Left forelimb (tissue), 1 donor: ENCODE measurements around the gene ZSCAN12.

Experiments used
- DNase-seq: peaks from one replicate; pipeline ENCODE4 v3.0.0-alpha.2; 2018; ENCODE audit warnings: low spot score

Gene ZSCAN12

DNA sequence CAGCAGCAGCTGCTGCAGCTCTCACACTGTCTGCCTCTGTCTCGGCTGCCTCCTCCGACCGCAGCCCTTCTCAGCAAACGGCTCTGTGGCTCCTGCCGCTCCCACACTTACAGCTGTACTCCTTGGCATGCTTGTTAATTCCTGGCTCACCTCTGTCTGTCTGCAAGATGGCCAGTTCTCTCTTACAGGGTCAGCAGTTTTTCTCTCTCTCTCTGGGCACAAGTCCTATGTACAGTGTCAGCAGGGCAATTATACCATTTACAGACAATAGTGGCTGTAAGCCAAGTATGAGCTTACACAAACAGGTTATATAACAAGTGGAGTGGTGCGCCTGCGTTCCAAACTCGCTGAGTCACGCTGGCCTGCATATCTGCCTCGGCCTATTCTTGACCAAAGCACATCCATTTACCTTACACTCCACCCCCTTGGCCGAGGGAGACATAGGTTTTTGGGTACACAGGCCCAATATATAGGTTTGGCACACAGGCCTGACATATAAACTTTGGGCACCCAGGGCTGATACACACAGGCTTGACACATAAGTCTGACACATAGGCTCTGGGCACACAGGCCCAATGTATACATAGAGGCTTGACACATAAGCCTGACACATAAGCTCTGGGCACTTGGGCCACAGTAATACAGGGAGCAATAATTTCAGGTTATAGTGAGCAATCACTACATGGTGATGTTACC, 45.4 kb downstream of the ZSCAN12 start:
- DNase-seq = no peak

DNA sequence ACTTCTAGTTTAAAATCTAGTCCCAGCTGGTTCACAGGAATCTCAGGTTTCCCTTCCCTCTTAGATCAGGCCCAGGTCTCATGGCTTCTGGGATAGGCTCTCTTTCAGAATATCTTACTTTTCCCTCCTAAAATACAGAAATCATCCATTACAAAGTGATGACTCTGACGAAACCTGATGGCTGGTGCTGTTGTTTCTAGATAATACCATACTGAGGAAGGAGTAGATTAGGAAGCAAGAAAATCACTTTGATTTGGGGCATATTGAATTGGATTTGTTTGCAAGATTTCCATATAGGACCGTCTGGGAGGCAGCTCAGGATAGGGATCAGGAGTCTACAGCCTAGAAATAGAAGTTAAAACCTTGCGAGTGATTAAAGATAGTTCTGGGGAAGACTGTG, 46.2 kb downstream of the ZSCAN12 start:
- no peak for DNase-seq

DNA sequence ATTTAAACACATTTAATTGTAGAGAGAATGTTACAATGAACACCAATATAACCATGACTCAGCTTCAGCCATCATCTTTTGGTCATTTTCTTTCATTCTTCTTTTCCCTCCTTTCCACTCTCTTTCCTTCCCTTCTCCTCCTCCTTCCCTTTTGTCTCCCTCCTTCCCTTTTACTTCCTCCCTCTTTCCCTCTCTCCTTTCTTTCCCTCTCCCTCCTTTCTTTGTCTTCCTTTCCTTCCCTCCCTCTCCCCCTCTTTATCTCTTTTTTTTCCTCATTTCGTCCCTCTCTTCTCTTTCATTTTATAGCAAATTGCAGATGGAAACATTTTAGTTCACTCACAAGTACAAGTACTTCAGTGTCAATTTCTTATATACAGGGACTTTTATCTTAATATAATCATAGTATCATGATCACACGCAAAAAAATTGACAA, 48.0 kb downstream of the ZSCAN12 start:
- DNase-seq = no peak

GRCh38 chr6:28351087-28351486, 48.5 kb downstream of the ZSCAN12 start:
- no peak for DNase-seq

DNA sequence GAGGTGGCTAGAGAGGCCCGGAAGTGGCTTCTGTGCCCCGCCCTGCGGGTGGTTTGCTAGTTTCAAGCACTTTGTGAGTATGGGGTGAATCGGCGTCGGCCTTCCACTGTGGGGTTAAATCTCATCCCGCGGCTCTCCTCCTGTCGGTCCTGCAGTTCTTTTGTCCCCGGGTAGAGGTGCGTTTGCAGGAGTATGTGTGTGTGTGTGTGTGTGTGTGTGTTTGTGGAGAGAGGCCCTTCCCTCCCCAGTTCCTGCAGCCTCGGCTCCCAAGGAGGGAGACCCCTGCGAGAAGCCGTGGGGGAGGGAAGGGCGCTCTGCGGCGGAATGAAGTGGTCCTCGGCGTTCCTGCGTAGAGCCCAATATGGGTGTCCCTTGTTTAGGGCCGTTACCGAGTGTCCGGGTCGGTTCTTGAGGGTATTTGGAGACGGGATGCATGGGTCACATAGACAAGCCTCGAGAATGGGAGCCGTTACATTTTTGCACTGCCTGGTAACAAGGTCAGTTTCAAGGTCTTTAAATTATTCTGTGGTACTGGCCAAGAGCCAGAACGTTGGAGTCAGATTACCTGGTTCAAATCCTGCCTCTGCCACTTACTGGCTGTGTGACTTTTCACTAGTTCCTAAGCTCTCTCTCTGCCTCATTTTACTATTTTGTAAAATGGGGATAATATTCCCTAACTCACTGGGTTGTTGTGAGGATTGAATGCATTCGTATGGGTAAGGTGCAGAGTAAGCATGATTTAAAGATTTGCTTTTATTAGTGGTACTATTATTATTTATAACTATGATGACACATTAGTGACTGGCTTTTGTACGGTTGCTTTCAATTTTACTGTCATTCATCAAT, 49.4 kb downstream of the ZSCAN12 start, which contains the start of gene ZKSCAN3:
Gene ZKSCAN3 (plus strand): TSS at position 56 of the 846 bp plus-strand sequence. CDS start 9,640 bp downstream, outside the sequence.
- DNase-seq = peak; percentile 83

DNA sequence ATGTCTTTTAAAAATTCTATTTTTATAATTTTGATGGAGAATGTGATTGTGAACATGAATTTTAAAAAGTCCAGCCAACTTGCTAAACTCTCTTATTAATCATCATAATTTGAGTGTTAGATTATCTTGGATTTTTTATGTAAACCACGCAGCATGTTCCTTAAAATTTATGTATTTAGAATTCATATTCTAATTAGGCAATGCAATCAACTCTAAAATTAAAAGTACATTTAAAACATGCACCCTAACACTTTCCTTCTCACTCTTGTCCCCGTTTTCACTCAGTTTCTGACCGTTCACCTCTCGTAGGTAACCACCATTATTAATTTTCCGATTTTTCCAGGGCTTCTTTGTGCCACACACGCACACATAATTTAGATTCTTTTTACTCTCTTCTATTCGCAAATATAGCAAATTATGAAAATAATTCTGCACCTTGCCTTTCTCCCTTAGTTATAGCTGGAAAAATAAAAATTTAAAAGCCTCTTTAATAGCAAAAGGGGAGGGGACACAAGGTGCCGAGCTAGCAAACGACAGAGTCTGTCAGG, 50.1 kb downstream of the ZSCAN12 start:
- no peak for DNase-seq

- no peak for DNase-seq
These were observed 52.4 kb downstream of the ZSCAN12 start for GRCh38 chr6:28347119-28347518.

- DNase-seq = no peak
These were observed 54.3 kb downstream of the ZSCAN12 start for GRCh38 chr6:28345201-28345600.

GRCh38 chr6:28343898-28344677, 55.5 kb downstream of the ZSCAN12 start:
- DNase-seq = no peak

- no peak for DNase-seq
These were observed 59.0 kb downstream of the ZSCAN12 start for GRCh38 chr6:28340310-28341095.

- DNase-seq = no peak
These were observed 62.4 kb downstream of the ZSCAN12 start for GRCh38 chr6:28337121-28337520.

DNA sequence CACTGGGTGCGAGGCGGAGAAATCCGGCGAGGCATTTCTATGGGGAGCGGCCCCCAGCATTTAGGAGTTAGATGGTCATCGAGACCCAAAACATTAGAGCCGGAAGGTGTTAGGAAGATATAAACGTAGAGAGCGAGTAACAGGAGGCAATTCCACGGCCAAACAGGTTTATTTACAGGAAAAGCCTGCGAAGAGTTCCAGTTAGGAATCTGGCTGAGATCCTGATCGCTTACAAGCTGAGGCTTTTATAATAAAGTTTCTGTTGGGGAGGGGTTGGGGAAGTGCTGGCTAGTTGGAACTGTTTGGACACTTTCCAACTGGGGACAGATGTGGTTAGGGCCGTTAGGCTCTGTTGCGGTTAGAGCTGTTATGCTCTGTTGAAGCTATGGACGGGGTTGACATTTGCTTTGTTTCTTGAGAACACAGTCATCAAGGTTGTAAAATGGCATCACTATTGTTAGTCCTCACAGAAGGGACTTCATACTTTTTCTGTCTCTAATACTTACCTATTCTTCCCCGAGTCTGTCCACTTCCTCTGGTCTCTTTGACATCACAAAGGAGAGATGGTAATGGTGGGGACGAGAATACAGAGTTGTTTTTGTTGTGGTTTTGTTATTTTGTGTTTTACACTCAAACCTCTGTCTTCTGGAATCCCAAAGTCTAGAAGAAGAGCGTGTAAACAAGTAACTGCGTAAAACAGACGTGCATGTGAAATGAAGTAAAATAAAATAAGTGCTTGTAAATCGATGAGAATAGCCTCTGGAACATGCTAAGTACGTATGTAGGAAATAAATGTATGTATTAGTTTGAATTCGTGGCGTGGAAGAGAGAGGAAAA, 63.0 kb downstream of the ZSCAN12 start:
- DNase-seq = no peak

DNA sequence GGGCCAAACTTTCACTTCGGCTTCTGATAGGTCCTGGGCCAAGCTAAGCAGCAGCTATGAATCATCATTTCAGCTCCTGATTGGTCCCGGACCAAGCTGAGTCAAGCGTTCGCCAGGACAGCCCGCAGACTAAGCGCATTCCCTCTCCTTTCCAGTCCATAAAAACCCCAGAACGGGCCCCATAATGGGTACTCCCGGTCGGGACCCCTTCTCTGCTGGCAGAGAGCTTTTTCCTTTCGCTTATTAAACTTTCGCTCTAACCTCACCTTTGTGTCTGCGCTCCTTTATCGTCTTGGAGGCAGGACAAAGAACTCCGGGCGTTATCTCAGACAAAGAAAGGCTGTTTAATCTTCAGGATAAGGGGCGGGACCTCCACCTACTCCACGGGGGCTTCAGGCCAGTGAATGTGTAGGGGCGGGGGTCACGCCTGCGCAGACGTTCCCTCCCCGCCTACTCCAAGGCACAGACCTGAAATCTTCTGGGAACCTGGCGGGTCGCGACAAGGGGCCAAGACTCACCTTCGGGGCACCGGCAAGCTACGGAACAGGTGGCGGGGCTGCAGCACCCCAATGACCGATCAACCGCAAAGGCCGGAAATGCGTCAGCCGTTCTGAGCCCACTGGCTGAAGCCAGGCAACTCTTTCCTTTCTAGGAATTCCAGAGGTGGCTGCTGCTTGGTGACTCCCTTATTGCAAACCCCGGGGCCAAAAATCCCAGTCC, 63.8 kb downstream of the ZSCAN12 start, which contains the start of gene ZSCAN31:
Gene ZSCAN31 (minus strand): TSS at position 585 of the 720 bp plus-strand sequence. CDS start 6,465 bp downstream, outside the sequence.
- peak; percentile 91 for DNase-seq

- DNase-seq = no peak
These were observed 64.4 kb downstream of the ZSCAN12 start for GRCh38 chr6:28335040-28335563.

DNA sequence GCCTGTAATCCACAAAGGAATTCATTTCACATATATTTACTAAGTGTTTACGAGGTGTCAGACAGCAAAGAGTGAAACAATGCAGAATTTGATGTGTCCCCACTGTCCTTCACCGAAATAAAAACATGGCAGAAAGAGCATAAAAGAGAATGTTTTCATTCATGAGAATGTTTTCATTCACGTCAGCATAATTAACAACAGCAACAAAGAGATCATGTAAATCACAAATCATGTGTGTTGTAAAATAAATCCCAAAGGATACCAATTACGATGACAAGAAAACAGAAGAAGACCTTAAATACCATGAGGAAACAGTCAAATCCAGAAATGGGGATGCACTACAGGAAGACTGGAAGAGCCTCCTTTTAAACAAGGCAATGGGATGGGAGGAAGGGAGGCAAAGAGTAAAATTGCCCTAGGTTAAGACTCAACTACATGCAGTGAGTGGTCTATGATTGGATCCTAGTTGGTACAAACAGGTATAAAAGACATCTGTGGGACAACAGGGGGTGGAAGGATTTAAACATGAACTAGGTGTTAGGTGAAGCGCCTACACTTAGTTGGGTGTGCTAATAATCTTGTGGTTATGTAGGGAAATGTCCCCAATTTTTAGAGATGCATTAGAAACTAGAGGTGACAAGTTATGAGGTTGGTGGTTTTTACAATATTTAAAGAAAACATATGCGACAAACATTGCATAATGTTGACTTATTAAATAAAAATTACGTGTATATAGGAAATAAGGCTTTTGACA, 65.1 kb downstream of the ZSCAN12 start:
- DNase-seq = no peak

- DNase-seq = no peak
These were observed 65.9 kb downstream of the ZSCAN12 start for GRCh38 chr6:28333599-28334018.

- DNase-seq = no peak
These were observed 66.5 kb downstream of the ZSCAN12 start for GRCh38 chr6:28333047-28333446.

GRCh38 chr6:28330041-28330440, 69.5 kb downstream of the ZSCAN12 start:
- no peak for DNase-seq
